GM23248 (cell line): ENCODE results near the gene ACTN1.

Source experiments
- EZH2 ChIP-seq: fragments of 200-600 bp; sonication (generic); IDR thresholded peaks from 2 replicates; pipeline ENCODE4 v1.6.1; 2018; ENCODE audit warnings: antibody characterized with exemption, mild to moderate bottlenecking; ENCODE audit not compliant: insufficient read depth, poor library complexity, severe bottlenecking
- EZH2phosphoT487 ChIP-seq: fragments of 200-600 bp; sonication (generic); IDR thresholded peaks from 2 replicates; pipeline ENCODE4 v1.6.1; 2018; ENCODE audit warnings: antibody characterized with exemption, moderate library complexity, mild to moderate bottlenecking, low read depth; ENCODE audit not compliant: insufficient read depth

DNA sequence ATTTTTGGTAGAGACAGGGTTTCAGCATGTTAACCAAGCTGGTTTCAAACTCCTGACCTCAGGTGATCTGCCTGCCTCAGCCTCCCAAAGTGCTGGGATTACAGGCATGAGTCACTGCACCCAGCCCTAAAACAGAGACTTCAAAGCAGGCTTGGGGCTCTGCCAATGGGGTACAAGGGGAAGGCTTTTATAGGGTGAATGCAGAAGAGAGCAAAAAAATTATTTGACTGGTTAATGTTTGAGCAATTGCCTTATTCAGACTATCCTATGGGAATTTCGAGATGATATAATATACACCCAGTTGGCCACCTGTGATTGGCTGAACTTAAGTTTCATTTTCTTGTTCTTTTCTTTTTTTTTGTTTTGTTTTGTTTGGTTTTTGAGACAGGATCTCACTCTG is 31.5 kb upstream of the ACTN1 start:
- no peak for TF ChIP-seq EZH2
- no peak for TF ChIP-seq EZH2phosphoT487
